ENCODE measurements around the gene KLHDC7A.
"Not testable (repeated sequence)": the region's sequence is repeated elsewhere in the genome, so short reads cannot be mapped to it uniquely, and the experiment has no call there.

KLHDC7A gene

DNA sequence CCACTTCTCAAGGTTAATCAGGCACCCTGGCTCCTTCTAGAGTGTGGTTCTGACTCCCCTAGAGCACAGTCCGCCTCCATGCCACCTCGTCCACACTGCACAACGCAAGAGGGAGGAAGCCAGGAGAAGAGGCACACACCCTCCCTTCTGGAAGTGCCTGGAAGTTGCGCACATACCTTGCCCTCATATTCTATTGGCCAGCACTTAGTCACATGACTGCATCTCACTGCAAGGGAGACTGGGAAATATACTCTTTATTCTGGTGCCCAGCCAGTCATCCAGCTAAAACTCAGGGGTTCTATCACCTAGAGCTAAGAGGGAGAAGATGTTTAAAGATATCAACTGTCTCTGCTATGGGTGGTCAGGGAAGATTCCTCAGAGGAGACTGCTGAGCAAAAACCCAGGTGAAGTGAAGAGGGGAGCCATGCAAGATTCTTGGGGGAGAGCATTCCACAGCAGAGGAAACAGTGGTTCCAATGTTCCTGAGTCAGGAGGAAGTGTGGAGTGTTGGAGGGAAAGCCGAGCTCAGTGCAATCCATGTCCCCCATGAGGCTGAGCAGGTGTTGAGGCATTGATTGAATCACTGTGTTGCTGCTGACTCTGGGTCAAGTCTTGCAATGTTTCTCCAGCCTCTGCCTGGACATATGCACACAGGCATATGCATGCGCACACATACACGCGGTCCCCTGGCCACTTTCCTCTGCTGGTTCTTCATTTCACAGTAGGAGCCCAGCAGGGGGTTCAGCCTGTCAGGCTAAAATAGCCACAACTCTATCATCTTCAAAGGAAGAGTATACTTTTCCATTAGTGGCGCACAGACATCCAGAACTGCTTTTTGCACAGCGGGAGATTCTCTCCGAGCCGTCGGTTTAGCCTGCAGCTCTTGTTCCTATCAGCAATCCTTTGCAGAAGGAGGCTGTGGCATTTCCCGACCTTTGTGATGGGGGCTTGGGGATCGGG lies 22.3 kb upstream of the KLHDC7A start:
- Histone ChIP-seq H3K9ac (ENCODE audit: low read depth in 1 of 2, low read length in 2 of 2) (no peak overlapping the region), H3K27me3 (ENCODE audit: control insufficient read depth in 2 of 2, insufficient read depth in 2 of 2, low read length in 2 of 2) (peaks cover 0 to 3% of the 10 kb centered on the region in 2 donors)

DNA sequence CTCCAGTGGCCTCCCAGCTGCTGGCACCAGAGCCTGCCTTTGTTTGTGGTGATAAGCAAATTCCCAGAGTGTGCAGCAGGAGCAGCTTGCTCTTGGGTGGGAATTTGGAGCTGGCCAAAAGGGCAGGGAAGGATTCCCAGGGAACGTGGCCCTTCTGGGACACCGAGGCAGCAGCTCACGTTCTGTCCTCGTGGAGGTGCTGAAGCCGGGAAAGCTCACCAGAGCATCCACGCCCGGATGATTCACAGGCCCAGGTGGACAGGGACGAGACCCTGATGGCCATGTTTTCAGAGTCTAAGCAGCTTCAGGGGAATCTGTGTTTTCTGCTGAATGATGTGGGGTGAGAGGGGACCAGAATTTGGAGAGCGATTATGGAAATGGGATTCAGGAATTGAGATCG lies 19.1 kb upstream of the KLHDC7A start:
- H3K27ac ChIP-seq (ENCODE audit: low read depth in 2 of 2, low read length in 2 of 2): no peak overlapping the region
- H3K4me1 ChIP-seq (ENCODE audit: control insufficient read depth in 2 of 2, insufficient read depth in 2 of 2, low read length in 2 of 2): peaks cover 14 to 16% of the 10 kb centered on the region in 2 donors
- no peaks in the 10 kb centered on the region for H3K36me3 ChIP-seq (ENCODE audit: control insufficient read depth in 2 of 2, insufficient read depth in 2 of 2, low read length in 2 of 2)
- no peaks in the 10 kb centered on the region for H3K9me3 ChIP-seq (ENCODE audit: control insufficient read depth in 2 of 2, low read length in 2 of 2)
- no peak overlapping the region for H3K9ac ChIP-seq (ENCODE audit: low read depth in 1 of 2, low read length in 2 of 2)
- H3K27me3 ChIP-seq (ENCODE audit: control insufficient read depth in 2 of 2, insufficient read depth in 2 of 2, low read length in 2 of 2): peaks cover 0 to 3% of the 10 kb centered on the region in 2 donors
- H3K4me3 ChIP-seq (ENCODE audit: low read length in 2 of 2): no peak overlapping the region

More for the DNA sequence above, 22.3 kb upstream of the KLHDC7A start:
- Histone ChIP-seq H3K4me3 (ENCODE audit: low read length in 2 of 2) (no peak overlapping the region), H3K4me1 (ENCODE audit: control insufficient read depth in 2 of 2, insufficient read depth in 2 of 2, low read length in 2 of 2) (peaks cover under 1% of the 10 kb centered on the region in 2 donors), H3K36me3 (ENCODE audit: control insufficient read depth in 2 of 2, insufficient read depth in 2 of 2, low read length in 2 of 2) (no peaks in the 10 kb centered on the region), H3K27ac (ENCODE audit: low read depth in 2 of 2, low read length in 2 of 2) (no peak overlapping the region), H3K9me3 (ENCODE audit: control insufficient read depth in 2 of 2, low read length in 2 of 2) (no peaks in the 10 kb centered on the region)

DNA sequence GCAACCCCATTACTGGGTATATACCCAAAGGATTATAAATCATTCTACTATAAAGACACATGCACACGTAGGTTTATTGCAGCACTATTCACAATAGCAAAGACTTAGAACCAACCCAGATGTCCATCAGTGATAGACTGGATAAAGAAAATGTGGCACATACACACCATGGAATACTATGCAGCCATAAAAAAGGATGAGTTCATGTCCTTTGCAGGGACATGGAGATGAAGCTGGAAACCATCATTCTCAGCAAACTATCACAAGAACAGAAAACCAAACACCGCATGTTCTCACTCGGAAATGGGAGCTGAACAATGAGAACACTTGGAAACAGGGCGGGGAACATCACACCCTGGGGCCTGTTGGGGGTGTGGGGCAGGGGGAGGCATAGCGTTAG lies 18.2 kb upstream of the KLHDC7A start:
- not testable (repeated sequence) for H3K27me3 ChIP-seq (ENCODE audit: control insufficient read depth in 2 of 2, insufficient read depth in 2 of 2, low read length in 2 of 2); H3K9me3 ChIP-seq (ENCODE audit: control insufficient read depth in 2 of 2, low read length in 2 of 2); H3K27ac ChIP-seq (ENCODE audit: low read depth in 2 of 2, low read length in 2 of 2); H3K4me3 ChIP-seq (ENCODE audit: low read length in 2 of 2); H3K9ac ChIP-seq (ENCODE audit: low read depth in 1 of 2, low read length in 2 of 2); H3K36me3 ChIP-seq (ENCODE audit: control insufficient read depth in 2 of 2, insufficient read depth in 2 of 2, low read length in 2 of 2)
- H3K4me1 ChIP-seq (ENCODE audit: control insufficient read depth in 2 of 2, insufficient read depth in 2 of 2, low read length in 2 of 2): peaks cover 14 to 16% of the 10 kb centered on the region in 2 donors

DNA sequence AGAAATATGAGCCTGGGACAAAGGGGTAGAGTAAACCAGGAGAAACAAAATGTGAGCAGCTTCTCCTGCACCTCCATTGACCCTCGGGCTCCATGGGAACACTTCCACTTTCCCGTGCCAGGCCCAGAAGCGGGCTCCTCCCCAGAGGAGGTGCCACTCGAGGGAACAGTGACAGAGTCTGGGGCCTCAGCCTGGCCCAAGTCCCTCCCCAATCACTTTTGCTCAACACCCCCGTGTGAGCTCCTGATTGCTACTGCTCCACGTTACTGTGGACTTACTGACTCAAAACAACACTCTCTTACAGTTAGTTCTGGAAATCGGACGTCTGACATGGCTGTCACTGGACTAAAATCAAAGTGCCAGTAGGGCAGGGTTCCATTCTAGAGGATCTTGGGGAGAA lies 17.7 kb upstream of the KLHDC7A start:
- Histone ChIP-seq H3K4me3 (ENCODE audit: low read length in 2 of 2) (no peak overlapping the region), H3K9me3 (ENCODE audit: control insufficient read depth in 2 of 2, low read length in 2 of 2) (no peaks in the 10 kb centered on the region), H3K27ac (ENCODE audit: low read depth in 2 of 2, low read length in 2 of 2) (no peak overlapping the region), H3K27me3 (ENCODE audit: control insufficient read depth in 2 of 2, insufficient read depth in 2 of 2, low read length in 2 of 2) (peaks cover 0 to 3% of the 10 kb centered on the region in 2 donors), H3K36me3 (ENCODE audit: control insufficient read depth in 2 of 2, insufficient read depth in 2 of 2, low read length in 2 of 2) (no peaks in the 10 kb centered on the region), H3K4me1 (ENCODE audit: control insufficient read depth in 2 of 2, insufficient read depth in 2 of 2, low read length in 2 of 2) (peaks cover 14 to 16% of the 10 kb centered on the region in 2 donors), H3K9ac (ENCODE audit: low read depth in 1 of 2, low read length in 2 of 2) (no peak overlapping the region)

DNA sequence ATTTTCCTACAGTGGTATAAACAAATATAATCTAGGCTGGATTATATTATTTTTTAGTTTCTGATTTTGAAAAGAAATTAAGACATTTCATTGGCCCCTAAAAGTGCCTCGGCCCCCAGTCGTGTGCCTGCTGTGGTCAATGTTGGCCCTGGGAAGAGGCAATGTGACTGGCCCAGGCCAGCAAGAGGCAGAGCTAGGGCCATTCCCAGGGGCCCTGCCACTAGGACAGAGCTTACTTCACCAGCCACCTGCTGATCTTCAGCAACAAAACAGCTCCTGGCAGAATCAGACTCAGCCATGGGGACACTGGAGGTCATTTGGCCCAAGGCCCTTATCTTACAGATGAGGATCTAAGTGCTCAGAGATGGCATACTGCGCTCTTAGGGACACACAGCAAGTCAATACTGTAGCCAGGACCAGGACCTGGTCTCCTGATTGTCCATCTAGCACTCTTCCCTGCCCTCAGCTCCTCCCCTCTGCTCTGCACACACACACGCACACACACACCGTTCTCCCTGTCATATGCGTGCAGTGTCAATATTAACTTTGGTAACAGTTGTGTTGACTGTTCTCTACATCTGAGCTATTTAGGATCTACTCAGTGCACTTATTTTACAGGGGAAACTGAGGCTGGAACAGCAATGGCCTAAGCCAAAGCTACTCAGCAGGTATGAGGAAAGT lies 16.6 kb upstream of the KLHDC7A start:
- Histone ChIP-seq H3K27me3 (ENCODE audit: control insufficient read depth in 2 of 2, insufficient read depth in 2 of 2, low read length in 2 of 2) (peaks cover 0 to 3% of the 10 kb centered on the region in 2 donors), H3K9ac (ENCODE audit: low read depth in 1 of 2, low read length in 2 of 2) (peak overlapping the region in 1 of 2 donors; percentile 32), H3K36me3 (ENCODE audit: control insufficient read depth in 2 of 2, insufficient read depth in 2 of 2, low read length in 2 of 2) (no peaks in the 10 kb centered on the region), H3K9me3 (ENCODE audit: control insufficient read depth in 2 of 2, low read length in 2 of 2) (no peaks in the 10 kb centered on the region), H3K4me1 (ENCODE audit: control insufficient read depth in 2 of 2, insufficient read depth in 2 of 2, low read length in 2 of 2) (peaks cover 14 to 16% of the 10 kb centered on the region in 2 donors), H3K4me3 (ENCODE audit: low read length in 2 of 2) (peak overlapping the region in 1 of 2 donors; percentile 24), H3K27ac (ENCODE audit: low read depth in 2 of 2, low read length in 2 of 2) (peak overlapping the region; percentile 79 to 82)

DNA sequence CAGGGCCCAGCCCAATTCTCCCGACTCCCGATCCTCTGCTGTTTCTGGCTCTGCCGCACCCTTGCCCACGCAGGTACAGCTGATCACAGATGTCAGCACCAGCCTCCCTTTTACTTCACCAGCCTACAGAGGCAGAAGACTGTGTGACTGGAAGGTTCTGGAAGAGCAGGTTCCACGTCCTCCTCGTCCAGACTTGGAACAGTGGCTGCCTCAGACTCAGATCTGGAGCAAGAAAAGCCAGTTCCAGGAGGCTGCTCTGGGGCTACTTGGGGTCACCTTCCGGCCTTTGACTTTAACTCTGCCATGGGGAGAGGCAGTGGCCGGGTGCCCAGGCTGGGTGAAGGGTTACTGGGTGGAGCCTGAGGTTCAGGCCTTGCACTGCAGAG lies 16.1 kb upstream of the KLHDC7A start:
- Histone ChIP-seq H3K9me3 (ENCODE audit: control insufficient read depth in 2 of 2, low read length in 2 of 2) (no peaks in the 10 kb centered on the region), H3K27me3 (ENCODE audit: control insufficient read depth in 2 of 2, insufficient read depth in 2 of 2, low read length in 2 of 2) (peaks cover 0 to 3% of the 10 kb centered on the region in 2 donors), H3K4me1 (ENCODE audit: control insufficient read depth in 2 of 2, insufficient read depth in 2 of 2, low read length in 2 of 2) (peaks cover 14 to 16% of the 10 kb centered on the region in 2 donors), H3K36me3 (ENCODE audit: control insufficient read depth in 2 of 2, insufficient read depth in 2 of 2, low read length in 2 of 2) (no peaks in the 10 kb centered on the region), H3K4me3 (ENCODE audit: low read length in 2 of 2) (peak overlapping the region in 1 of 2 donors; percentile 24), H3K27ac (ENCODE audit: low read depth in 2 of 2, low read length in 2 of 2) (peak overlapping the region; percentile 79 to 82), H3K9ac (ENCODE audit: low read depth in 1 of 2, low read length in 2 of 2) (peak overlapping the region in 1 of 2 donors; percentile 23)

DNA sequence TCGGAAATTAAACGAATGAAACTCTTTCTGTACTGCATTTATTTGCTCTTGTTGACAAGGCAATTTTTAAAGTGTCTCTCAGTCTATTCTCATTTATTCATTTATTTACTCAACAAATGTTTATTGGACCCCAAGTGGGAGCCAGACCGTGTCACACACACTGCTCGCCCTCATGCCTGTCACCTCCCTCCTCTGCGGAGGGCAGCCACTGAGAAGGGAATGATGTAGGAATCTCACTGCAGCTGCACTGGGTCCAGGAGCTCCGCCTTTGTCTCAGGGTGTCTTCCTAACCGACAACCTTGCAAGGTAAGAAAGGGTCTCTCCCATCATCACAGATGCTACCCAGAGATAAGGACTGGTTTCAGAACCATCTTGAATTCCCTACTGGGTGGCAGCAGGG lies 14.1 kb upstream of the KLHDC7A start:
- no peaks in the 10 kb centered on the region for H3K27me3 ChIP-seq (ENCODE audit: control insufficient read depth in 2 of 2, insufficient read depth in 2 of 2, low read length in 2 of 2)
- no peaks in the 10 kb centered on the region for H3K36me3 ChIP-seq (ENCODE audit: control insufficient read depth in 2 of 2, insufficient read depth in 2 of 2, low read length in 2 of 2)
- H3K4me3 ChIP-seq (ENCODE audit: low read length in 2 of 2): no peak overlapping the region
- no peak overlapping the region for H3K27ac ChIP-seq (ENCODE audit: low read depth in 2 of 2, low read length in 2 of 2)
- H3K9me3 ChIP-seq (ENCODE audit: control insufficient read depth in 2 of 2, low read length in 2 of 2): no peaks in the 10 kb centered on the region
- no peak overlapping the region for H3K9ac ChIP-seq (ENCODE audit: low read depth in 1 of 2, low read length in 2 of 2)
- peaks cover 14 to 16% of the 10 kb centered on the region in 2 donors for H3K4me1 ChIP-seq (ENCODE audit: control insufficient read depth in 2 of 2, insufficient read depth in 2 of 2, low read length in 2 of 2)

DNA sequence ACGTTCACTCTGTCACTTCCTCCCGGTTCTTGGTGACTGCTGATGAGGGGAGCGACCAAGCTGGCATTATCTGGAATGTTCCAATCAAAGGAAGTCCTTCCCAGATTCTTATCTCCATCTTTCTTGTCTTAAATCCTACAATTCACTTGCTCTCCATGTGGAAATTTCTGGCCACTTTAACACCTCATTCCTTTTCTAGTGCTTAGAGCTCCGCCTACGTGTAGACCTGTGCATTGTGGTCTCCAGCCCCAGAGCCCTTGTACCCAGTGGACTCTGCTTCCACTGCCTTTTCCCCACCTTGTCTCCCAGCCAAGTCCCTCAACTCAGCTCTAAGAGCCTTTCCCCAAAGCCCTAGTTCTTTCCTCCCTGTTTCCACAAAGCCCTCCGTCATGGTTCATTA lies 12.2 kb upstream of the KLHDC7A start:
- H3K4me3 ChIP-seq (ENCODE audit: low read length in 2 of 2): no peak overlapping the region
- H3K27me3 ChIP-seq (ENCODE audit: control insufficient read depth in 2 of 2, insufficient read depth in 2 of 2, low read length in 2 of 2): no peaks in the 10 kb centered on the region
- H3K27ac ChIP-seq (ENCODE audit: low read depth in 2 of 2, low read length in 2 of 2): no peak overlapping the region
- H3K36me3 ChIP-seq (ENCODE audit: control insufficient read depth in 2 of 2, insufficient read depth in 2 of 2, low read length in 2 of 2): no peaks in the 10 kb centered on the region
- no peaks in the 10 kb centered on the region for H3K9me3 ChIP-seq (ENCODE audit: control insufficient read depth in 2 of 2, low read length in 2 of 2)
- H3K9ac ChIP-seq (ENCODE audit: low read depth in 1 of 2, low read length in 2 of 2): no peak overlapping the region
- peaks cover 11 to 14% of the 10 kb centered on the region in 2 donors for H3K4me1 ChIP-seq (ENCODE audit: control insufficient read depth in 2 of 2, insufficient read depth in 2 of 2, low read length in 2 of 2)

DNA sequence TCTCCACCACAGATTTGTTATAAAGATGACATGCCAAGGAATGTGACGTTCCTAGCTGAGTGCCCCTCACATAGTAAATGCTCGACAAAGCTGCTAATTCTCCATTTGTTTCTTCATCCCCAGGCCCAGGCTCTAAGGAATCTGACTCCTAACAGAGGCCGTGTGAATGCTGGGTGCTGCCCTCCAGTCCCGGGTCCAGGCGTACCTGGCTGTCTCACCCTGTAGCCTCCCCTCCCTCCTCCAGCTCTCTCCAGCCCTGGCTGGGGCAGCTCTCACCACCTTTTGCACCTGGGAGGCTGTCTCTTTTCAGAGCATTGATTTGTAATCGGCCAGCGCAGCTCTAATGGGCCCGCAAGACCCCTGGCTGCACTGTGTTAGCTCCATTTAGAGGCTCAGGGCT lies 11.2 kb upstream of the KLHDC7A start:
- no peaks in the 10 kb centered on the region for H3K9me3 ChIP-seq (ENCODE audit: control insufficient read depth in 2 of 2, low read length in 2 of 2)
- peaks cover 4 to 5% of the 10 kb centered on the region in 2 donors for H3K4me1 ChIP-seq (ENCODE audit: control insufficient read depth in 2 of 2, insufficient read depth in 2 of 2, low read length in 2 of 2)
- H3K27me3 ChIP-seq (ENCODE audit: control insufficient read depth in 2 of 2, insufficient read depth in 2 of 2, low read length in 2 of 2): no peaks in the 10 kb centered on the region
- H3K4me3 ChIP-seq (ENCODE audit: low read length in 2 of 2): no peak overlapping the region
- H3K9ac ChIP-seq (ENCODE audit: low read depth in 1 of 2, low read length in 2 of 2): no peak overlapping the region
- H3K36me3 ChIP-seq (ENCODE audit: control insufficient read depth in 2 of 2, insufficient read depth in 2 of 2, low read length in 2 of 2): no peaks in the 10 kb centered on the region
- no peak overlapping the region for H3K27ac ChIP-seq (ENCODE audit: low read depth in 2 of 2, low read length in 2 of 2)
